Activated naive CD4-positive, alpha-beta T cell treated with anti-CD3 and anti-CD28 coated beads for 36 hours (primary cell): ENCODE data around the gene ITGAV. TPM values are rescaled to one million over a fixed set of nuclear protein-coding genes. Genes with fewer than 3 reads are reported as not detected.
A peak's percentile ranks its signal among the peaks of the same experiment; 100 is the strongest.

ENCODE experiments used
- CTCF ChIA-PET: fragments of 350-600 bp; sonication (Branson Sonifier 250); formaldehyde crosslinking; loops from one replicate; lab custom pipeline; 2021; ENCODE audit warnings: antibody characterized with exemption; lab: Charles Lee
- DNase-seq: peaks from one replicate; pipeline ENCODE4 v3.0.0-alpha.2; 2020
- H3K27ac Mint-ChIP-seq: one replicate; pipeline ENCODE4 v1.8.0; 2021; ENCODE audit warnings: mild to moderate bottlenecking, mixed read lengths
- H3K27me3 Mint-ChIP-seq: one replicate; pipeline ENCODE4 v1.8.0; 2021; ENCODE audit warnings: low read depth, mixed read lengths
- H3K36me3 Mint-ChIP-seq: one replicate; pipeline ENCODE4 v1.8.0; 2021; ENCODE audit warnings: low read depth, mixed read lengths
- H3K4me1 Mint-ChIP-seq: one replicate; pipeline ENCODE4 v1.8.0; 2021; ENCODE audit warnings: low read depth, mixed read lengths
- H3K4me3 Mint-ChIP-seq: one replicate; pipeline ENCODE4 v1.8.0; 2021; ENCODE audit warnings: mild to moderate bottlenecking, moderate library complexity, mixed read lengths
- H3K9me3 Mint-ChIP-seq: one replicate; pipeline ENCODE4 v1.8.0; 2021; ENCODE audit warnings: mixed read lengths
- intact Hi-C: fragments of 100-400 bp; cut with micrococcal nuclease; formaldehyde crosslinking; loops from one replicate; pipeline ENCODE4 v1.15.1; 2023
- total RNA-seq, 2 experiments: library from RNA; stranded (reverse); gene quantifications; one replicate each; pipeline ENCODE4 v1.2.3, GENCODE V29; 2021

Gene ITGAV
- total RNA-seq, 2 experiments from 2014 or later = 4.5 to 5.0 TPM

- no peak for DNase-seq
- Mint-ChIP-seq H3K4me3 (no peak overlapping the region), H3K9me3 (no peaks in the 10 kb centered on the region), H3K36me3 (no peaks in the 10 kb centered on the region), H3K4me1 (no peaks in the 10 kb centered on the region), H3K27me3 (no peaks in the 10 kb centered on the region), H3K27ac (no peak overlapping the region)
- CTCF ChIA-PET = interaction anchor here (1.5 kb wide), 1 partner anchor 59 kb away, joined by 5 read pairs; no protein-coding TSS in a partner anchor
- intact Hi-C loops = no loop called here
Measured at GRCh38 chr2:186582698-186583097, 7.2 kb upstream of the ITGAV start.

GRCh38 chr2:186584053-186584452 is 5.8 kb upstream of the ITGAV start:
- Mint-ChIP-seq H3K27me3 (no peaks in the 10 kb centered on the region), H3K4me1 (peaks cover 2% of the 10 kb centered on the region), H3K36me3 (no peaks in the 10 kb centered on the region), H3K4me3 (no peak overlapping the region), H3K27ac (no peak overlapping the region), H3K9me3 (no peaks in the 10 kb centered on the region)
- CTCF ChIA-PET = interaction anchor here (1.5 kb wide), 1 partner anchor 57 kb away, joined by 5 read pairs; no protein-coding TSS in a partner anchor
- no peak for DNase-seq
- intact Hi-C loops = no loop called here

- Mint-ChIP-seq H3K27ac (no peak overlapping the region), H3K27me3 (no peaks in the 10 kb centered on the region), H3K9me3 (no peaks in the 10 kb centered on the region), H3K4me3 (no peak overlapping the region), H3K36me3 (no peaks in the 10 kb centered on the region), H3K4me1 (peaks cover 16% of the 10 kb centered on the region)
- no peak for DNase-seq
- intact Hi-C loops = no loop called here
- CTCF ChIA-PET = no interaction called here
Measured at GRCh38 chr2:186588421-186588820, 1.4 kb upstream of the ITGAV start.

GRCh38 chr2:186588940-186589611 is 780 bp upstream of the ITGAV start:
- Mint-ChIP-seq H3K9me3 (no peaks in the 10 kb centered on the region), H3K27me3 (no peaks in the 10 kb centered on the region), H3K36me3 (no peaks in the 10 kb centered on the region), H3K27ac (peak overlapping the region; percentile 53), H3K4me3 (peak overlapping the region; percentile 84), H3K4me1 (peaks cover 19% of the 10 kb centered on the region)
- CTCF ChIA-PET = interaction anchor here (0.6 to 1.5 kb wide), 4 partner anchors 53 to 362 kb away, joined by 3 to 12 read pairs (median 6); no protein-coding TSS in a partner anchor
- no peak for DNase-seq
- intact Hi-C loops = no loop called here

GRCh38 chr2:186590350-186590758 is 498 bp downstream of the ITGAV start:
- peak overlapping the region; percentile 57 for H3K27ac Mint-ChIP-seq
- CTCF ChIA-PET = interaction anchor here (1.5 kb wide), 1 partner anchor 51 kb away, joined by 12 read pairs; no protein-coding TSS in a partner anchor
- H3K27me3 Mint-ChIP-seq = no peaks in the 10 kb centered on the region
- no peaks in the 10 kb centered on the region for H3K36me3 Mint-ChIP-seq
- H3K4me3 Mint-ChIP-seq = peak overlapping the region; percentile 84
- H3K9me3 Mint-ChIP-seq = no peaks in the 10 kb centered on the region
- DNase-seq = no peak
- intact Hi-C loops = loop anchor here (1.0 to 5.0 kb wide), 5 partner anchors 51 to 856 kb away; partner anchors contain the start of gene ZC3H15
- H3K4me1 Mint-ChIP-seq = peaks cover 23% of the 10 kb centered on the region

- Mint-ChIP-seq H3K36me3 (no peaks in the 10 kb centered on the region), H3K9me3 (no peaks in the 10 kb centered on the region)
- DNase-seq = peak; percentile 38
Measured at GRCh38 chr2:186590759-186591505, 1.1 kb downstream of the ITGAV start.

GRCh38 chr2:186591506-186591890 is 1.6 kb downstream of the ITGAV start:
- peaks cover 23% of the 10 kb centered on the region for H3K4me1 Mint-ChIP-seq
- no peak for DNase-seq
- intact Hi-C loops = loop anchor here (2.0 to 5.0 kb wide), 3 partner anchors 87 to 855 kb away; no protein-coding TSS in a partner anchor
- H3K27ac Mint-ChIP-seq = no peak overlapping the region
- no peaks in the 10 kb centered on the region for H3K9me3 Mint-ChIP-seq
- H3K27me3 Mint-ChIP-seq = no peaks in the 10 kb centered on the region
- CTCF ChIA-PET = no interaction called here
- no peaks in the 10 kb centered on the region for H3K36me3 Mint-ChIP-seq
- peak overlapping the region; percentile 84 for H3K4me3 Mint-ChIP-seq

More at GRCh38 chr2:186590759-186591505, 1.1 kb downstream of the ITGAV start:
- intact Hi-C loops = loop anchor here (1.0 to 5.0 kb wide), 5 partner anchors 50 to 856 kb away; partner anchors contain the start of gene ZC3H15
- H3K27ac Mint-ChIP-seq = peak overlapping the region; percentile 57
- no peaks in the 10 kb centered on the region for H3K27me3 Mint-ChIP-seq
- CTCF ChIA-PET = no interaction called here
- peak overlapping the region; percentile 84 for H3K4me3 Mint-ChIP-seq
- peaks cover 23% of the 10 kb centered on the region for H3K4me1 Mint-ChIP-seq

- H3K4me3 Mint-ChIP-seq = no peak overlapping the region
- H3K9me3 Mint-ChIP-seq = no peaks in the 10 kb centered on the region
- H3K36me3 Mint-ChIP-seq = no peaks in the 10 kb centered on the region
- intact Hi-C loops = loop anchor here (5.0 kb wide), 1 partner anchor 165 kb away; no protein-coding TSS in a partner anchor
- no peak for DNase-seq
- no peak overlapping the region for H3K27ac Mint-ChIP-seq
- H3K27me3 Mint-ChIP-seq = no peaks in the 10 kb centered on the region
- peaks cover 23% of the 10 kb centered on the region for H3K4me1 Mint-ChIP-seq
- CTCF ChIA-PET = interaction anchor here (0.6 kb wide), 1 partner anchor 164 kb away, joined by 3 read pairs; no protein-coding TSS in a partner anchor
Measured at GRCh38 chr2:186592137-186592875, 2.5 kb downstream of the ITGAV start.

GRCh38 chr2:186593523-186593922 is 3.7 kb downstream of the ITGAV start:
- Mint-ChIP-seq H3K27ac (no peak overlapping the region), H3K27me3 (no peaks in the 10 kb centered on the region), H3K36me3 (no peaks in the 10 kb centered on the region), H3K4me1 (peaks cover 23% of the 10 kb centered on the region), H3K9me3 (no peaks in the 10 kb centered on the region), H3K4me3 (no peak overlapping the region)
- DNase-seq = no peak
- intact Hi-C loops = loop anchor here (5.0 kb wide), 1 partner anchor 166 kb away; no protein-coding TSS in a partner anchor
- CTCF ChIA-PET = no interaction called here

GRCh38 chr2:186594001-186594722 is 4.3 kb downstream of the ITGAV start:
- Mint-ChIP-seq H3K27ac (no peak overlapping the region), H3K9me3 (no peaks in the 10 kb centered on the region), H3K4me1 (peaks cover 19% of the 10 kb centered on the region), H3K4me3 (no peak overlapping the region), H3K27me3 (no peaks in the 10 kb centered on the region), H3K36me3 (no peaks in the 10 kb centered on the region)
- intact Hi-C loops = loop anchor here (5.0 kb wide), 1 partner anchor 167 kb away; no protein-coding TSS in a partner anchor
- CTCF ChIA-PET = no interaction called here
- DNase-seq = no peak

GRCh38 chr2:186595219-186595618 is 5.4 kb downstream of the ITGAV start:
- Mint-ChIP-seq H3K36me3 (peaks cover 1% of the 10 kb centered on the region), H3K27me3 (no peaks in the 10 kb centered on the region), H3K4me1 (peaks cover 17% of the 10 kb centered on the region), H3K27ac (no peak overlapping the region), H3K9me3 (no peaks in the 10 kb centered on the region), H3K4me3 (no peak overlapping the region)
- intact Hi-C loops = no loop called here
- DNase-seq = no peak
- CTCF ChIA-PET = no interaction called here
